Stimulated activated CD4-positive, alpha-beta T cell treated with anti-CD3 and anti-CD28 coated beads, Interleukin-4, amount 100 ng/mL, for 4 hours (primary cell): ENCODE measurements around the gene INS.

Source experiments
- DNase-seq, 2 experiments: peaks; one replicate each; pipeline ENCODE4 v3.0.0-alpha.2; 2020

Gene INS

GRCh38 chr11:2142762-2143202 is 18.2 kb downstream of the INS start:
- DNase-seq = peak in 1 of 2 experiments; percentile 47

- no peak for DNase-seq
Observed at GRCh38 chr11:2142300-2142759, 18.7 kb downstream of the INS start.

GRCh38 chr11:2140411-2141400 is 20.3 kb downstream of the INS start:
- DNase-seq = no peak

GRCh38 chr11:2139621-2140337 is 21.2 kb downstream of the INS start:
- no peak for DNase-seq

- no peak for DNase-seq
Observed at GRCh38 chr11:2139123-2139521, 21.9 kb downstream of the INS start, which contains the start of gene IGF2. Gene IGF2 (minus strand): TSS chr11:2139389. CDS start chr11:2135523, 3,866 bp downstream.

- no peak for DNase-seq
Observed at GRCh38 chr11:2138431-2139122, 22.4 kb downstream of the INS start.

GRCh38 chr11:2138068-2138430 is 23.0 kb downstream of the INS start:
- DNase-seq = no peak

- no peak for DNase-seq
Observed at GRCh38 chr11:2137202-2138067, 23.6 kb downstream of the INS start.

- DNase-seq = no peak
Observed at GRCh38 chr11:2136952-2137201, 24.1 kb downstream of the INS start.

GRCh38 chr11:2136209-2136951 is 24.6 kb downstream of the INS start:
- no peak for DNase-seq

- no peak for DNase-seq
Observed at GRCh38 chr11:2135648-2136201, 25.3 kb downstream of the INS start.

- no peak for DNase-seq
Observed at GRCh38 chr11:2135018-2135569, 25.9 kb downstream of the INS start.

- DNase-seq = no peak
Observed at GRCh38 chr11:2134022-2135010, 26.7 kb downstream of the INS start.

- no peak for DNase-seq
Observed at GRCh38 chr11:2133241-2134021, 27.6 kb downstream of the INS start.

GRCh38 chr11:2132874-2133240 is 28.2 kb downstream of the INS start:
- DNase-seq = no peak

- DNase-seq = no peak
Observed at GRCh38 chr11:2132246-2132645, 28.8 kb downstream of the INS start.

GRCh38 chr11:2131371-2132236 is 29.4 kb downstream of the INS start:
- no peak for DNase-seq

- no peak for DNase-seq
Observed at GRCh38 chr11:2130881-2131352, 30.1 kb downstream of the INS start.
